GM19240 (cell line): ENCODE measurements around the gene SI.
"Not testable (repeated sequence)": the region's sequence is repeated elsewhere in the genome, so short reads cannot be mapped to it uniquely, and the experiment has no call there.

Source experiments
- DNase-seq: peaks from one replicate; pipeline ENCODE4 v3.0.0; 2011; ENCODE audit warnings: low spot score; ENCODE audit not compliant: insufficient read length

The SI gene

GRCh38 chr3:165078293-165078692 is at the start of gene SI:
SI (minus strand) TSS chr3:165078496; CDS start chr3:165076012, 2,484 bp downstream.
- no peak for DNase-seq

GRCh38 chr3:165125836-165126235 is 47.5 kb upstream of the SI start:
- no peak for DNase-seq

- DNase-seq = no peak
Measured at GRCh38 chr3:165111401-165111800, 33.1 kb upstream of the SI start.

GRCh38 chr3:165103616-165104015 is 25.3 kb upstream of the SI start:
- DNase-seq = no peak

GRCh38 chr3:165082650-165083049 is 4.4 kb upstream of the SI start:
- no peak for DNase-seq

GRCh38 chr3:165081183-165081582 is 2.9 kb upstream of the SI start:
- DNase-seq = no peak

GRCh38 chr3:165075695-165076094 is 2.6 kb downstream of the SI start:
- DNase-seq = no peak

- DNase-seq = no peak
Measured at GRCh38 chr3:165070682-165071081, 7.6 kb downstream of the SI start.

GRCh38 chr3:165056510-165056909 is 21.8 kb downstream of the SI start:
- no peak for DNase-seq

GRCh38 chr3:165040186-165040585 is 38.1 kb downstream of the SI start:
- no peak for DNase-seq

GRCh38 chr3:165011557-165011956 is 66.7 kb downstream of the SI start:
- DNase-seq = no peak

GRCh38 chr3:164984947-164985346 is 93.3 kb downstream of the SI start:
- no peak for DNase-seq

- DNase-seq = no peak
Measured at GRCh38 chr3:164962610-164963009, 115.7 kb downstream of the SI start.

- no peak for DNase-seq
Measured at GRCh38 chr3:164952966-164953365, 125.3 kb downstream of the SI start.

- DNase-seq = not testable (repeated sequence)
Measured at GRCh38 chr3:164951403-164951802, 126.9 kb downstream of the SI start.

GRCh38 chr3:164940745-164941144 is 137.6 kb downstream of the SI start:
- no peak for DNase-seq

- no peak for DNase-seq
Measured at GRCh38 chr3:164929642-164930041, 148.7 kb downstream of the SI start.
